Upper lobe of left lung (tissue), 6 donors: Measurements from ENCODE around the gene AASDH. TPM values are rescaled to one million over a fixed set of nuclear protein-coding genes. Genes with fewer than 3 reads are reported as not detected.

Experiments
- ATAC-seq, 2 donors: fragments of 200-7000 bp; cut with Tn5 transposase; one replicate each; pipeline ENCODE4 v1.9.1; 2022; ENCODE audit warnings: mild to moderate bottlenecking in 2 of 2, moderate library complexity in 2 of 2; ENCODE audit not compliant: low FRiP score in 2 of 2
- DNase-seq, 2 donors: peaks; one replicate each; pipeline ENCODE4 v3.0.0-alpha.2; 2019 to 2020
- H3K27ac ChIP-seq, 4 donors: fragments of 200-600 bp; sonication (generic); one replicate each; pipeline ENCODE4 v1.5.1; 2016 to 2019
- H3K27me3 ChIP-seq, 4 donors: fragments of 200-600 bp; sonication (generic); one replicate each; pipeline ENCODE4 v1.5.1; 2017 to 2019
- H3K36me3 ChIP-seq, 4 donors: fragments of 200-600 bp; sonication (generic); one replicate each; pipeline ENCODE4 v1.5.1; 2016 to 2019
- H3K4me1 ChIP-seq, 4 donors: fragments of 200-600 bp; sonication (generic); one replicate each; pipeline ENCODE4 v1.5.1; 2018 to 2019
- H3K4me3 ChIP-seq, 4 donors: fragments of 200-600 bp; sonication (generic); one replicate each; pipeline ENCODE4 v1.5.1; 2017 to 2019; ENCODE audit warnings: mild to moderate bottlenecking in 2 of 4, moderate library complexity in 1 of 4
- H3K9me3 ChIP-seq, 4 donors: fragments of 200-600 bp; sonication (generic); one replicate each; pipeline ENCODE4 v1.5.1; 2018 to 2019
- EP300 ChIP-seq, 4 donors: sonication (generic); formaldehyde crosslinking; IDR thresholded peaks; one replicate each; pipeline ENCODE4 v1.5.1; 2017; ENCODE audit warnings: antibody characterized with exemption in 4 of 4, control low read depth in 2 of 4
- POLR2A ChIP-seq, 4 donors: fragments of 450-650 bp; IDR thresholded peaks; one replicate each; pipeline ENCODE4 v1.5.1; 2016 to 2017; ENCODE audit warnings: antibody characterized with exemption in 4 of 4, mild to moderate bottlenecking in 2 of 4
- POLR2AphosphoS5 ChIP-seq, 2 donors: sonication (generic); formaldehyde crosslinking; IDR thresholded peaks; one replicate each; pipeline ENCODE4 v1.5.1; 2017; ENCODE audit warnings: antibody characterized with exemption in 2 of 2
- WGBS, 2 donors: methylation state at CpG; one replicate each; pipeline ENCODE4 v1.1.5; 2017 to 2018; 5-methylcytosine and 5-hydroxymethylcytosine counted together
- total RNA-seq, 6 donors: library from RNA; depleted of rRNA in 4 of 6; stranded (reverse); fragments of >200 nt in 4 of 6; gene quantifications; one replicate each; pipeline versions ENCODE4 v1.1.0 to v1.2.1, GENCODE V29; 2016 to 2021
- TF ChIP-seq, protein P1 (sequence below), 6 experiments: fragments of 450-650 bp in 4 of 6; fragments of 200-600 bp in 2 of 6; sonication (generic) in 2 of 6; IDR thresholded peaks; one replicate each; pipeline ENCODE4 v1.5.1; 2016 to 2019; ENCODE audit warnings: antibody characterized with exemption in 6 of 6
- donor health status: DM: no; HTN: no; CAD: no; lungs with moderate emphysema.
- donor health status: DM: no; HTN: yes; CAD: no; lungs with severe emphysema.

AASDH gene
- total RNA-seq, 6 donors from 2014 or later = 7.1 to 32.5 (median 9.5) TPM

GRCh38 chr4:56315041-56315440 lies 72.2 kb downstream of the AASDH start:
- ATAC-seq (no peak), DNase-seq (peak in 1 of 2 donors; percentile 75)
- Histone ChIP-seq H3K27ac (no peak overlapping the region), H3K4me3 (no peak overlapping the region), H3K9me3 (no peaks in the 10 kb centered on the region), H3K27me3 (no peaks in the 10 kb centered on the region), H3K36me3 (no peaks in the 10 kb centered on the region), H3K4me1 (no peaks in the 10 kb centered on the region)
- 95 to 97% methylated on average over 29 of the region's 29 CpGs for WGBS, 2 donors
- TF ChIP-seq EP300 (IDR thresholded peaks at IDR 0.05) (no peak), POLR2A (IDR thresholded peaks at IDR 0.05) (no peak), POLR2AphosphoS5 (IDR thresholded peaks at IDR 0.05) (no peak)
- TF ChIP-seq, protein P1, sequence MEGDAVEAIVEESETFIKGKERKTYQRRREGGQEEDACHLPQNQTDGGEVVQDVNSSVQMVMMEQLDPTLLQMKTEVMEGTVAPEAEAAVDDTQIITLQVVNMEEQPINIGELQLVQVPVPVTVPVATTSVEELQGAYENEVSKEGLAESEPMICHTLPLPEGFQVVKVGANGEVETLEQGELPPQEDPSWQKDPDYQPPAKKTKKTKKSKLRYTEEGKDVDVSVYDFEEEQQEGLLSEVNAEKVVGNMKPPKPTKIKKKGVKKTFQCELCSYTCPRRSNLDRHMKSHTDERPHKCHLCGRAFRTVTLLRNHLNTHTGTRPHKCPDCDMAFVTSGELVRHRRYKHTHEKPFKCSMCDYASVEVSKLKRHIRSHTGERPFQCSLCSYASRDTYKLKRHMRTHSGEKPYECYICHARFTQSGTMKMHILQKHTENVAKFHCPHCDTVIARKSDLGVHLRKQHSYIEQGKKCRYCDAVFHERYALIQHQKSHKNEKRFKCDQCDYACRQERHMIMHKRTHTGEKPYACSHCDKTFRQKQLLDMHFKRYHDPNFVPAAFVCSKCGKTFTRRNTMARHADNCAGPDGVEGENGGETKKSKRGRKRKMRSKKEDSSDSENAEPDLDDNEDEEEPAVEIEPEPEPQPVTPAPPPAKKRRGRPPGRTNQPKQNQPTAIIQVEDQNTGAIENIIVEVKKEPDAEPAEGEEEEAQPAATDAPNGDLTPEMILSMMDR (IDR thresholded peaks at IDR 0.05) = no peak

GRCh38 chr4:56314207-56314915 lies 72.9 kb downstream of the AASDH start:
- ATAC-seq = no peak
- Histone ChIP-seq H3K36me3 (no peaks in the 10 kb centered on the region), H3K4me1 (no peaks in the 10 kb centered on the region), H3K27ac (no peak overlapping the region), H3K4me3 (no peak overlapping the region), H3K9me3 (no peaks in the 10 kb centered on the region), H3K27me3 (no peaks in the 10 kb centered on the region)
- peak in 1 of 2 donors; percentile 66 for DNase-seq
- WGBS, 2 donors = 95 to 97% methylated on average over 50 of the region's 50 CpGs
- no peak for TF ChIP-seq POLR2AphosphoS5 (IDR thresholded peaks at IDR 0.05)
- no peak for TF ChIP-seq EP300 (IDR thresholded peaks at IDR 0.05)
- TF ChIP-seq, protein P1 (IDR thresholded peaks at IDR 0.05) = no peak
- TF ChIP-seq POLR2A (IDR thresholded peaks at IDR 0.05) = no peak

- H3K27ac ChIP-seq = no peak overlapping the region
- no peak overlapping the region for H3K4me3 ChIP-seq
- no peaks in the 10 kb centered on the region for H3K9me3 ChIP-seq
- no peak for DNase-seq
- no peak for TF ChIP-seq POLR2A (IDR thresholded peaks at IDR 0.05)
- TF ChIP-seq POLR2AphosphoS5 (IDR thresholded peaks at IDR 0.05) = no peak
- TF ChIP-seq EP300 (IDR thresholded peaks at IDR 0.05) = no peak
- TF ChIP-seq, protein P1 (IDR thresholded peaks at IDR 0.05) = no peak
- no peaks in the 10 kb centered on the region for H3K4me1 ChIP-seq
- ATAC-seq = no peak
- H3K36me3 ChIP-seq = no peaks in the 10 kb centered on the region
- WGBS, 2 donors = 90 to 93% methylated on average over 8 to 12 of the region's 12 CpGs
- no peaks in the 10 kb centered on the region for H3K27me3 ChIP-seq
Observed at GRCh38 chr4:56313132-56313531, 74.2 kb downstream of the AASDH start.

- no peak for DNase-seq
- ATAC-seq = no peak
Observed at GRCh38 chr4:56311299-56311975, 75.9 kb downstream of the AASDH start.

More at GRCh38 chr4:56311299-56311975, 75.9 kb downstream of the AASDH start:
- H3K27me3 ChIP-seq = no peaks in the 10 kb centered on the region
- no peaks in the 10 kb centered on the region for H3K4me1 ChIP-seq
- no peak overlapping the region for H3K4me3 ChIP-seq
- no peaks in the 10 kb centered on the region for H3K36me3 ChIP-seq
- WGBS, 2 donors = 75 to 76% methylated on average over 7 of the region's 7 CpGs
- TF ChIP-seq, protein P1 (IDR thresholded peaks at IDR 0.05) = no peak
- TF ChIP-seq EP300 (IDR thresholded peaks at IDR 0.05) (no peak), POLR2A (IDR thresholded peaks at IDR 0.05) (no peak), POLR2AphosphoS5 (IDR thresholded peaks at IDR 0.05) (no peak)
- H3K27ac ChIP-seq = no peak overlapping the region
- H3K9me3 ChIP-seq = no peaks in the 10 kb centered on the region
